ENCODE measurements around the gene PROSER3. TPM values are rescaled to one million over a fixed set of nuclear protein-coding genes. Genes with fewer than 3 reads are reported as not detected.

Gene PROSER3
- total and polyA plus RNA-seq, 9 of the 15 experiments (the other 6 are each of a cell fraction or from before 2014, with no cell fraction given): 1.0 to 39.5 (median 5.1) TPM

DNA sequence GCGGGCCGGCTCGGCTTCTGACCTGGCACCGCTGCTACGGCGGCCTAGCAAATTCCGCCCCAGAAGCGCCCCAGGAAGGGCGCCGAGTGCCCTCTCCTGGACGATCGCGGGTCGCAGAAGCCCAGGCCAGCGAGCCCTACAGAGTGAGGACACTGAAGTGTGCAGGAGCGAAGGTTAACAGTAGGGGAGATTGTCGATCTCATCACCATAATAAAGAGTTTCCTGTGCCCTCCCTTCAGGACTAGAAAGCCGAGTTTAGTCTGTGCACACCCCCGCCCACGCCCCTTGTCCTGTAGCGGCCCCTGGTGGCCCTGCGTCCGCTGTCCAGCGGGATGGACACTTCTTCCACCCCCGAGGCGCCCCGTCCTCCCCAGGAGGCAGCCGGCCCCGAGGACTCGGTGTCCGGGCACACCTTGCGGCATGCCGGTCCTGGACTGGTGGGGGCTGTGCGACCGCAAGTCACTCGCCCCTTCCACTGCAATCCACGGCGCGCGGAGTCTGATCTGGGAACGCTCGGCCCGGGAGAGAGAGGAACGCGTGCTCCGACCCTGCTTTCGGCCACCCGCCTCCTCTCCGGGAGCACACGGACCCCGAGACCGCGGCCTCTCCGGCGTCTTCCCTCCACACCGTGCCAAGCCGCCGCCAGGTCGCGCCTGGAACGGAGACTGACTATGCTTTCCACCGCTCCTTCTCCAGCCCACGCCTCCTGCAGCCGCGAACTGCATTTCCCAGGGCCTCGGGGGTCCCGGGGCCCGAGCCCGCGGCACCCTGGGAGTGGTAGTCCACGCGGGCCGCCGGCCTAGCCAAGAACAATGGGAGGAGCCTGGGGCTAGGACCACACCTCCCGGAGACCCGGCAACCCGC lies 40.9 kb upstream of the PROSER3 start (continued):
- TF ChIP-seq, protein P1, sequence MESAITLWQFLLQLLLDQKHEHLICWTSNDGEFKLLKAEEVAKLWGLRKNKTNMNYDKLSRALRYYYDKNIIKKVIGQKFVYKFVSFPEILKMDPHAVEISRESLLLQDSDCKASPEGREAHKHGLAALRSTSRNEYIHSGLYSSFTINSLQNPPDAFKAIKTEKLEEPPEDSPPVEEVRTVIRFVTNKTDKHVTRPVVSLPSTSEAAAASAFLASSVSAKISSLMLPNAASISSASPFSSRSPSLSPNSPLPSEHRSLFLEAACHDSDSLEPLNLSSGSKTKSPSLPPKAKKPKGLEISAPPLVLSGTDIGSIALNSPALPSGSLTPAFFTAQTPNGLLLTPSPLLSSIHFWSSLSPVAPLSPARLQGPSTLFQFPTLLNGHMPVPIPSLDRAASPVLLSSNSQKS (CRISPR knock-in tag; IDR thresholded peaks at IDR 0.05): no peak
- TF ChIP-seq ZNF507 (tag; conservative IDR thresholded peaks at IDR 0.05): no peak
- TF ChIP-seq, protein P2, sequence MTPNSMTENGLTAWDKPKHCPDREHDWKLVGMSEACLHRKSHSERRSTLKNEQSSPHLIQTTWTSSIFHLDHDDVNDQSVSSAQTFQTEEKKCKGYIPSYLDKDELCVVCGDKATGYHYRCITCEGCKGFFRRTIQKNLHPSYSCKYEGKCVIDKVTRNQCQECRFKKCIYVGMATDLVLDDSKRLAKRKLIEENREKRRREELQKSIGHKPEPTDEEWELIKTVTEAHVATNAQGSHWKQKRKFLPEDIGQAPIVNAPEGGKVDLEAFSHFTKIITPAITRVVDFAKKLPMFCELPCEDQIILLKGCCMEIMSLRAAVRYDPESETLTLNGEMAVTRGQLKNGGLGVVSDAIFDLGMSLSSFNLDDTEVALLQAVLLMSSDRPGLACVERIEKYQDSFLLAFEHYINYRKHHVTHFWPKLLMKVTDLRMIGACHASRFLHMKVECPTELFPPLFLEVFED (CRISPR knock-in tag; conservative IDR thresholded peaks at IDR 0.05): no peak
- TF ChIP-seq TCFL5 (CRISPR knock-in tag; conservative IDR thresholded peaks at IDR 0.05): no peak
- TF ChIP-seq ZNF79 (CRISPR knock-in tag; IDR thresholded peaks at IDR 0.05; ENCODE audit: low read depth): no peak
- no peak for TF ChIP-seq HEY1 (CRISPR knock-in tag; IDR thresholded peaks at IDR 0.05; ENCODE audit: borderline replicate concordance)
- TF ChIP-seq, protein P3, sequence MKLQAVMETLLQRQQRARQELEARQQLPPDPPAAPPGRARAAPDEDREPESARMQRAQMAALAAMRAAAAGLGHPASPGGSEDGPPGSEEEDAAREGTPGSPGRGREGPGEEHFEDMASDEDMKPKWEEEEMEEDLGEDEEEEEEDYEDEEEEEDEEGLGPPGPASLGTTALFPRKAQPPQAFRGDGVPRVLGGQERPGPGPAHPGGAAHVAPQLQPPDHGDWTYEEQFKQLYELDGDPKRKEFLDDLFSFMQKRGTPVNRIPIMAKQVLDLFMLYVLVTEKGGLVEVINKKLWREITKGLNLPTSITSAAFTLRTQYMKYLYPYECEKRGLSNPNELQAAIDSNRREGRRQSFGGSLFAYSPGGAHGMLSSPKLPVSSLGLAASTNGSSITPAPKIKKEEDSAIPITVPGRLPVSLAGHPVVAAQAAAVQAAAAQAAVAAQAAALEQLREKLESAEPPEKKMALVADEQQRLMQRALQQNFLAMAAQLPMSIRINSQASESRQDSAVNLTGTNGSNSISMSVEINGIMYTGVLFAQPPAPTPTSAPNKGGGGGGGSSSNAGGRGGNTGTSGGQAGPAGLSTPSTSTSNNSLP (IDR thresholded peaks at IDR 0.05; ENCODE audit: borderline replicate concordance, low read depth, low read length): no peak
- TF ChIP-seq SREBF2 (CRISPR knock-in tag; IDR thresholded peaks at IDR 0.05): no peak
- TF ChIP-seq STAT5B (CRISPR knock-in tag; IDR thresholded peaks at IDR 0.05): no peak
- peak; percentile 71; the same call in 1 of the 2 replicates for TF ChIP-seq SAFB (IDR thresholded peaks at IDR 0.05; ENCODE audit: borderline replicate concordance, low read depth, low read length)
- TF ChIP-seq, protein P4, sequence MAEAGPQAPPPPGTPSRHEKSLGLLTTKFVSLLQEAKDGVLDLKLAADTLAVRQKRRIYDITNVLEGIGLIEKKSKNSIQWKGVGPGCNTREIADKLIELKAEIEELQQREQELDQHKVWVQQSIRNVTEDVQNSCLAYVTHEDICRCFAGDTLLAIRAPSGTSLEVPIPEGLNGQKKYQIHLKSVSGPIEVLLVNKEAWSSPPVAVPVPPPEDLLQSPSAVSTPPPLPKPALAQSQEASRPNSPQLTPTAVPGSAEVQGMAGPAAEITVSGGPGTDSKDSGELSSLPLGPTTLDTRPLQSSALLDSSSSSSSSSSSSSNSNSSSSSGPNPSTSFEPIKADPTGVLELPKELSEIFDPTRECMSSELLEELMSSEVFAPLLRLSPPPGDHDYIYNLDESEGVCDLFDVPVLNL (CRISPR knock-in tag; IDR thresholded peaks at IDR 0.05; ENCODE audit: low read depth): no peak
- TF ChIP-seq TGIF2 (CRISPR knock-in tag; IDR thresholded peaks at IDR 0.05): no peak
- TF ChIP-seq, protein P5, sequence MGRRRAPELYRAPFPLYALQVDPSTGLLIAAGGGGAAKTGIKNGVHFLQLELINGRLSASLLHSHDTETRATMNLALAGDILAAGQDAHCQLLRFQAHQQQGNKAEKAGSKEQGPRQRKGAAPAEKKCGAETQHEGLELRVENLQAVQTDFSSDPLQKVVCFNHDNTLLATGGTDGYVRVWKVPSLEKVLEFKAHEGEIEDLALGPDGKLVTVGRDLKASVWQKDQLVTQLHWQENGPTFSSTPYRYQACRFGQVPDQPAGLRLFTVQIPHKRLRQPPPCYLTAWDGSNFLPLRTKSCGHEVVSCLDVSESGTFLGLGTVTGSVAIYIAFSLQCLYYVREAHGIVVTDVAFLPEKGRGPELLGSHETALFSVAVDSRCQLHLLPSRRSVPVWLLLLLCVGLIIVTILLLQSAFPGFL (CRISPR knock-in tag; IDR thresholded peaks at IDR 0.05): no peak
- TF ChIP-seq, protein P6, sequence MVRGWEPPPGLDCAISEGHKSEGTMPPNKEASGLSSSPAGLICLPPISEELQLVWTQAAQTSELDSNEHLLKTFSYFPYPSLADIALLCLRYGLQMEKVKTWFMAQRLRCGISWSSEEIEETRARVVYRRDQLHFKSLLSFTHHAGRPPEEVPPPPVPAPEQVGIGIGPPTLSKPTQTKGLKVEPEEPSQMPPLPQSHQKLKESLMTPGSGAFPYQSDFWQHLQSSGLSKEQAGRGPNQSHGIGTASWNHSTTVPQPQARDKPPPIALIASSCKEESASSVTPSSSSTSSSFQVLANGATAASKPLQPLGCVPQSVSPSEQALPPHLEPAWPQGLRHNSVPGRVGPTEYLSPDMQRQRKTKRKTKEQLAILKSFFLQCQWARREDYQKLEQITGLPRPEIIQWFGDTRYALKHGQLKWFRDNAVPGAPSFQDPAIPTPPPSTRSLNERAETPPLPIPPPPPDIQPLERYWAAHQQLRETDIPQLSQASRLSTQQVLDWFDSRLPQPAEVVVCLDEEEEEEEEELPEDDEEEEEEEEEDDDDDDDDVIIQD (CRISPR knock-in tag; IDR thresholded peaks at IDR 0.05): no peak
- TF ChIP-seq, protein P7, sequence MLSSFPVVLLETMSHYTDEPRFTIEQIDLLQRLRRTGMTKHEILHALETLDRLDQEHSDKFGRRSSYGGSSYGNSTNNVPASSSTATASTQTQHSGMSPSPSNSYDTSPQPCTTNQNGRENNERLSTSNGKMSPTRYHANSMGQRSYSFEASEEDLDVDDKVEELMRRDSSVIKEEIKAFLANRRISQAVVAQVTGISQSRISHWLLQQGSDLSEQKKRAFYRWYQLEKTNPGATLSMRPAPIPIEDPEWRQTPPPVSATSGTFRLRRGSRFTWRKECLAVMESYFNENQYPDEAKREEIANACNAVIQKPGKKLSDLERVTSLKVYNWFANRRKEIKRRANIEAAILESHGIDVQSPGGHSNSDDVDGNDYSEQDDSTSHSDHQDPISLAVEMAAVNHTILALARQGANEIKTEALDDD (IDR thresholded peaks at IDR 0.05): peak; percentile 89
- TF ChIP-seq NCOA2 (IDR thresholded peaks at IDR 0.05; ENCODE audit: partially characterized antibody in 2 of 2): no peak

All from K562 (cell line).